HFFc6 (cell line): Measurements from ENCODE around the gene NTSR1. TPM values are rescaled to one million over a fixed set of nuclear protein-coding genes. Genes with fewer than 3 reads are reported as not detected.

Experiments
- DNase-seq: peaks from one replicate; pipeline ENCODE4 v3.0.0-alpha.2; 2018
- H3K27ac Mint-ChIP-seq: 2 replicates; pipeline ENCODE4 v1.8.0; 2020; ENCODE audit warnings: mild to moderate bottlenecking, mixed read lengths
- H3K27me3 Mint-ChIP-seq: 2 replicates; pipeline ENCODE4 v1.8.0; 2021; ENCODE audit warnings: mild to moderate bottlenecking, moderate library complexity, mixed read lengths; ENCODE audit not compliant: insufficient read depth
- H3K36me3 Mint-ChIP-seq: 2 replicates; pipeline ENCODE4 v1.8.0; 2021; ENCODE audit warnings: low read depth, mixed read lengths
- H3K4me1 Mint-ChIP-seq: 2 replicates; pipeline ENCODE4 v1.8.0; 2020; ENCODE audit warnings: low read depth, mixed read lengths
- H3K4me3 Mint-ChIP-seq: 2 replicates; pipeline ENCODE4 v1.8.0; 2020; ENCODE audit warnings: mild to moderate bottlenecking, moderate library complexity, mixed read lengths
- H3K9me3 Mint-ChIP-seq: 2 replicates; pipeline ENCODE4 v1.8.0; 2020; ENCODE audit warnings: mild to moderate bottlenecking, mixed read lengths
- total RNA-seq, 6 experiments: library from RNA; stranded (reverse); fragmentation: NEBNext Ultra II Directional; extraction: Animal tissue kit (Norgen Biotek cat#: 25700); gene quantifications; 2 replicates in 1 of 6; 3 replicates in 5 of 6; pipeline ENCODE4 v1.2.3, GENCODE V29; 2021
- TF ChIP-seq, protein P1 (sequence below): fragments of 200-600 bp; sonication (generic); IDR thresholded peaks from 2 replicates; pipeline ENCODE4 v1.5.0; 2021; ENCODE audit warnings: antibody characterized with exemption, mild to moderate bottlenecking

NTSR1 gene
- total RNA-seq, 6 experiments from 2014 or later = 3.1 to 6.5 (median 5.6) TPM

- TF ChIP-seq, protein P1, sequence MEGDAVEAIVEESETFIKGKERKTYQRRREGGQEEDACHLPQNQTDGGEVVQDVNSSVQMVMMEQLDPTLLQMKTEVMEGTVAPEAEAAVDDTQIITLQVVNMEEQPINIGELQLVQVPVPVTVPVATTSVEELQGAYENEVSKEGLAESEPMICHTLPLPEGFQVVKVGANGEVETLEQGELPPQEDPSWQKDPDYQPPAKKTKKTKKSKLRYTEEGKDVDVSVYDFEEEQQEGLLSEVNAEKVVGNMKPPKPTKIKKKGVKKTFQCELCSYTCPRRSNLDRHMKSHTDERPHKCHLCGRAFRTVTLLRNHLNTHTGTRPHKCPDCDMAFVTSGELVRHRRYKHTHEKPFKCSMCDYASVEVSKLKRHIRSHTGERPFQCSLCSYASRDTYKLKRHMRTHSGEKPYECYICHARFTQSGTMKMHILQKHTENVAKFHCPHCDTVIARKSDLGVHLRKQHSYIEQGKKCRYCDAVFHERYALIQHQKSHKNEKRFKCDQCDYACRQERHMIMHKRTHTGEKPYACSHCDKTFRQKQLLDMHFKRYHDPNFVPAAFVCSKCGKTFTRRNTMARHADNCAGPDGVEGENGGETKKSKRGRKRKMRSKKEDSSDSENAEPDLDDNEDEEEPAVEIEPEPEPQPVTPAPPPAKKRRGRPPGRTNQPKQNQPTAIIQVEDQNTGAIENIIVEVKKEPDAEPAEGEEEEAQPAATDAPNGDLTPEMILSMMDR = no peak
- Mint-ChIP-seq H3K36me3 (peaks cover 20% of the 10 kb centered on the region), H3K4me1 (peaks cover 38% of the 10 kb centered on the region), H3K27me3 (peaks cover 17% of the 10 kb centered on the region), H3K9me3 (peaks cover 18% of the 10 kb centered on the region), H3K27ac (no peak overlapping the region), H3K4me3 (no peak overlapping the region)
- no peak for DNase-seq
Observed at GRCh38 chr20:62723351-62723750, 14.7 kb downstream of the NTSR1 start.

DNA sequence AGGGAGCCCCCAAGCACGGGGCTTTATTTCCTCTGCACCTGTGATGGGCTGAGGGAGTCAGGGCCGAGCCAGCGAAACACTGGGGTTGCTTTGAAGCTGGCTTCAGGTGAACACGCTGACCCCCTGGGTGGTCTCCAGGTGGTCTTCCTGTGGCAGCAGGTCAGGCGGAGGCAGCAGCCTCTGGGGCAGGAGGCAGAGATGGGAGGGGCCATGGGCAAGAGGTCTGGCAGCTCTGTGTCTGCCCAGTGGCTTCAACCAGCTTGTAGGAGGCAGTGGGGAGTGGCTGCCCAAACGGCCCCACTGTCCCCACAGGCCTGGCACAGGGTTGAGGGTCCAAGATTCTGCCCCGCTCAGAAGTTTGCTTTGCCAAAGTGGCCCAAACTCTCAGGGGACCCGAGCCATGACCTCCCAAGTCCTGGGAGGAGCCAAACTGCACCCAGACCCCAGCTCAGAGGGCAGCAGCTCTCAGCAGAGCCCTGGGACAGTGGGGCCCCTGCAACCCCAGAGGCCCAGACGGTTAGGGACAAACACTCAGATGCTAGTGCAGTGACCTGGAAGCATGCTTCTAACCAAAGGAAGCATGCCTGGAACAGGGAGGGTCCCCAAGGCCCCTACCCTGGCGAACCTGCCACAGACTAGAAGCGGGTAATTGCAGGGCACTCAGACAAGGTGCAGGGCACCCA lies 15.3 kb downstream of the NTSR1 start:
- Mint-ChIP-seq H3K36me3 (peaks cover 20% of the 10 kb centered on the region), H3K4me1 (peaks cover 33% of the 10 kb centered on the region), H3K27me3 (peaks cover 17% of the 10 kb centered on the region), H3K27ac (no peak overlapping the region), H3K9me3 (peaks cover 18% of the 10 kb centered on the region), H3K4me3 (no peak overlapping the region)
- no peak for DNase-seq
- TF ChIP-seq, protein P1 = no peak

DNA sequence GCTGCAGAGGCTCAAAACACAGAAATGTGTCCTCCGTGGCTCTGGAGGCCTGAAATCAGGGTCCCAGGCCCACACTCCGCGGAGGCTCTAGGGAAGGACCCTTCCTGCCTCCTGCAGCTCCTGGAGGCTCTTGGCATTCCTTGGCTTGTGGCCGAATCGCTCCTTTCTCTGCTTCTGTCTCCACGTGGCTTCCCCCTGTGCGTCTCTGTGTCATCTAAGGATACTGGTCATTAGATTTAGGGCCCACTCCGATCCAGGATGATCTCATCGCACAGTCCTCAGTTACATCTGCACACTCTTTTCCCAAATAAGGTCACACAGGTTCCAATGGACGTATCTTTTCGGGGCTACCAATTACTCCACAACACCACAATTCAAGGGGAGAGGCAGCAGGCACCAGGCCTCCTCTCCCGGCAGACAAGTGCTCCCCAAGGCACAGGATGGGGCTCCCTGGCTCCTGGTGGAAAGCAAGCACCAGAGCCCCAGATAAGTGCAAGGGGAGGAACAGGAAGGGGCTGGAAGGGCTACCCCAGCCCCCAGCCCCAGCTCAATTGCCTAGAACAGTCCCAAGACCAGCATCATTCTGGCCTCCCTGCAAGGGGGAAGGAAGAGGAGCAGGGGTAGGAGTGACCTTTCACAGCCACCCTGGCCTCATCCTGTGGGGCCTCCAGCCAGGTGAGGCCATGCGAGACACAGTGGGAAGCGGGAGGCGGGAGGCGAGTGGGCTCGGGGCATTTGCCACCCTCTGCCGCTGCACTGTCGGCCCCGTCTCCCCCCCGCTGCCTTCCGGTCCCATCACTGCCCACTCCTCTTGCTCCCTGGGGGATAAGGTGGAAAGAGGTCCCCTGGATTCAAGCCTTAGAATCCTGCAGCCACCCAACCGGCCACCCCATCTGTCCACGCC lies 16.3 kb downstream of the NTSR1 start:
- TF ChIP-seq, protein P1 = no peak
- no peak overlapping the region for H3K4me3 Mint-ChIP-seq
- peaks cover 20% of the 10 kb centered on the region for H3K36me3 Mint-ChIP-seq
- peaks cover 22% of the 10 kb centered on the region for H3K4me1 Mint-ChIP-seq
- DNase-seq = no peak
- H3K9me3 Mint-ChIP-seq = peaks cover 18% of the 10 kb centered on the region
- H3K27me3 Mint-ChIP-seq = peaks cover 17% of the 10 kb centered on the region
- H3K27ac Mint-ChIP-seq = no peak overlapping the region

DNA sequence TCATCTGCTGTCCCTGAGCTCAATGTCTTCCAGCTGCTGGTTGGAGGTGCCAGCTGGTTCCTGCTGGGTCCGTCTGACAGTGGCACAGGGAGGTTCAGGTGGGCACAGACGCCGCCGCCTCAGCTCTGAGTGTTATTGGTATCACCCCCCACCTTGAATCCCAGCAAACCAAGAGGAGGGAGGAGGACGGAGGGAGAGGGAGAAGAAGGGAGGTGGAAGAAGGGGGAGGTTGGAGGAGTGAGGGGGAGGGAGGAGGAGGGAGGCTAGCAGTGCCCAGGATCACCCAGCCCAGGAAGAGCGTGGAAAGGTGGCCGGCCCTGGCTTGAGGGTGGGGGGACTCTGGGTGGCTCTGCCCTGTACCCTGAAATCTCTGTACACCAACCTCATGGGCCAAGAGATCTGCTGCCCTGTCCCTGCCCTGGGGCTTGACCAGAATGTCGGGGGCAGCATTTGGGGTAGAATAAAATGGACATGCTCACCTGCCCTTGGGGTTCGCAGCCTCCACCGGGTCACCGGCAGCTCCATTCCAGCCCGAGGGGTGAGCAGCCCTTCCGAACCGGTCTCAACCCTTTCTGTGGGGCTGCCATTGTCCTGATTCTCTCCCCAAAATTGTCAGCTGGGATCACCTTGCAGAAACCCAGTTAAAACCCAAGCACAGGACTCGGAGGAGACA lies 17.1 kb downstream of the NTSR1 start:
- H3K4me3 Mint-ChIP-seq = no peak overlapping the region
- H3K27me3 Mint-ChIP-seq = peaks cover 17% of the 10 kb centered on the region
- H3K36me3 Mint-ChIP-seq = peaks cover 20% of the 10 kb centered on the region
- peaks cover 12% of the 10 kb centered on the region for H3K9me3 Mint-ChIP-seq
- H3K4me1 Mint-ChIP-seq = peaks cover 15% of the 10 kb centered on the region
- no peak for DNase-seq
- H3K27ac Mint-ChIP-seq = no peak overlapping the region
- TF ChIP-seq, protein P1 = no peak

- TF ChIP-seq, protein P1 = no peak
- Mint-ChIP-seq H3K27ac (no peak overlapping the region), H3K4me1 (peaks cover 15% of the 10 kb centered on the region), H3K9me3 (peaks cover 7% of the 10 kb centered on the region), H3K36me3 (peaks cover 20% of the 10 kb centered on the region), H3K27me3 (peaks cover 17% of the 10 kb centered on the region), H3K4me3 (no peak overlapping the region)
- DNase-seq = no peak
Observed at GRCh38 chr20:62726276-62726675, 17.6 kb downstream of the NTSR1 start.
